HepG2 (cell line): ENCODE data around the gene CNNM2.

Experiments used
- CREB1 ChIP-seq, 2 experiments: fragments of 450-650 bp in 1 of 2; IDR thresholded peaks; 2 replicates each; pipeline ENCODE4 v1.6.1; 2016 to 2017; ENCODE audit warnings: control low read depth in 1 of 2, mild to moderate bottlenecking in 1 of 2, missing compliant biosample characterization in 1 of 2, missing genetic modification characterization in 1 of 2
- MAFK ChIP-seq, 2 experiments: IDR thresholded peaks in 1 of 2; conservative IDR thresholded peaks in 1 of 2; 2 replicates each; pipeline ENCODE4 v1.6.1; 2011; ENCODE audit warnings: improper control_type of control experiment in 2 of 2, low read length in 2 of 2
- POLR2AphosphoS5 ChIP-seq: IDR thresholded peaks from 2 replicates; pipeline ENCODE4 v1.6.1; 2012; ENCODE audit warnings: low read depth, low read length
- ZBTB1 ChIP-seq: sonication (generic); formaldehyde crosslinking; IDR thresholded peaks from 2 replicates; pipeline ENCODE4 v1.4.0; 2020; ENCODE audit warnings: missing genetic modification reagents, borderline replicate concordance
- ZFP36 ChIP-seq: fragments of 150-350 bp; IDR thresholded peaks from 2 replicates; pipeline ENCODE4 v1.6.1; 2018; ENCODE audit warnings: borderline replicate concordance, low read length, low read depth; ENCODE audit not compliant: partially characterized antibody
- ZNF274 ChIP-seq: sonication (generic); formaldehyde crosslinking; IDR thresholded peaks from 2 replicates; pipeline ENCODE4 v1.5.1; 2020; ENCODE audit warnings: mild to moderate bottlenecking, missing genetic modification reagents
- ZNF720 ChIP-seq: sonication (generic); formaldehyde crosslinking; IDR thresholded peaks from 2 replicates; pipeline ENCODE4 v1.4.0; 2020; ENCODE audit warnings: missing genetic modification reagents
- TF ChIP-seq, protein P1 (sequence below): sonication (generic); formaldehyde crosslinking; IDR thresholded peaks from 2 replicates; pipeline ENCODE4 v1.9.0; 2022; ENCODE audit warnings: missing genetic modification reagents, mild to moderate bottlenecking, borderline replicate concordance

DNA sequence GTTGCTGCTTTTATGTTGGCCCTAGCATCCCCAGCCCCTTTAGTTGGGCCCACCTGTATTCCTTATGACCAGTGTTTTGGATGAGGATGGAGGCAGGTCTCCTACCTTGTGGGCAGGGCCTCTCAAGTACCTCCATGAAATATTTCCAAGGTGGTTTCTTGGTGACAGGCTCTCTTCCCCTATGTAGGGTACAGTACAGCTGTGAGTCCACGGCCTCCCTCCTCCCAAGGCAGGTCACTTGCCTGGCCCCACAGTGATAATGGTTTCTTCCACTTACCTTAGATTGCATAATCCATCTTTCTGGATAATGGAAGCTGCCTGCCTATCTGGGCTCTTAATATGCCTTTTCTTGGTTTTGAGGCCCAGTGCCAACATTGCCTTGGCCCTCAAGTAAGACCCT, 164.6 kb downstream of the CNNM2 start:
- TF ChIP-seq ZNF720 (CRISPR knock-in tag) (no peak), POLR2AphosphoS5 (no peak), ZNF274 (no peak), MAFK (conservative IDR thresholded peaks at IDR 0.05 in 1 of 2, IDR thresholded peaks at IDR 0.05 in 1 of 2; ENCODE audit: low read length in 2 of 2) (no peak), ZBTB1 (no peak), ZFP36 (no peak), CREB1 (IDR thresholded peaks at IDR 0.05) (no peak), CREB1 (CRISPR knock-in tag; IDR thresholded peaks at IDR 0.05) (no peak)
- TF ChIP-seq, protein P1, sequence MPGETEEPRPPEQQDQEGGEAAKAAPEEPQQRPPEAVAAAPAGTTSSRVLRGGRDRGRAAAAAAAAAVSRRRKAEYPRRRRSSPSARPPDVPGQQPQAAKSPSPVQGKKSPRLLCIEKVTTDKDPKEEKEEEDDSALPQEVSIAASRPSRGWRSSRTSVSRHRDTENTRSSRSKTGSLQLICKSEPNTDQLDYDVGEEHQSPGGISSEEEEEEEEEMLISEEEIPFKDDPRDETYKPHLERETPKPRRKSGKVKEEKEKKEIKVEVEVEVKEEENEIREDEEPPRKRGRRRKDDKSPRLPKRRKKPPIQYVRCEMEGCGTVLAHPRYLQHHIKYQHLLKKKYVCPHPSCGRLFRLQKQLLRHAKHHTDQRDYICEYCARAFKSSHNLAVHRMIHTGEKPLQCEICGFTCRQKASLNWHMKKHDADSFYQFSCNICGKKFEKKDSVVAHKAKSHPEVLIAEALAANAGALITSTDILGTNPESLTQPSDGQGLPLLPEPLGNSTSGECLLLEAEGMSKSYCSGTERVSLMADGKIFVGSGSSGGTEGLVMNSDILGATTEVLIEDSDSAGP (CRISPR knock-in tag) = no peak
